Dedifferentiated amniotic fluid mesenchymal stem cell (primary cell): ENCODE measurements around the gene ALK.
A peak's percentile ranks its signal among the peaks of the same experiment; 100 is the strongest.

Experiments
- DNase-seq: peaks from one replicate; pipeline ENCODE4 v3.0.0-alpha.2; 2016; ENCODE audit errors: extremely low spot score

ALK gene

GRCh38 chr2:29789911-29790485 lies 131.4 kb downstream of the ALK start:
- no peak for DNase-seq

DNA sequence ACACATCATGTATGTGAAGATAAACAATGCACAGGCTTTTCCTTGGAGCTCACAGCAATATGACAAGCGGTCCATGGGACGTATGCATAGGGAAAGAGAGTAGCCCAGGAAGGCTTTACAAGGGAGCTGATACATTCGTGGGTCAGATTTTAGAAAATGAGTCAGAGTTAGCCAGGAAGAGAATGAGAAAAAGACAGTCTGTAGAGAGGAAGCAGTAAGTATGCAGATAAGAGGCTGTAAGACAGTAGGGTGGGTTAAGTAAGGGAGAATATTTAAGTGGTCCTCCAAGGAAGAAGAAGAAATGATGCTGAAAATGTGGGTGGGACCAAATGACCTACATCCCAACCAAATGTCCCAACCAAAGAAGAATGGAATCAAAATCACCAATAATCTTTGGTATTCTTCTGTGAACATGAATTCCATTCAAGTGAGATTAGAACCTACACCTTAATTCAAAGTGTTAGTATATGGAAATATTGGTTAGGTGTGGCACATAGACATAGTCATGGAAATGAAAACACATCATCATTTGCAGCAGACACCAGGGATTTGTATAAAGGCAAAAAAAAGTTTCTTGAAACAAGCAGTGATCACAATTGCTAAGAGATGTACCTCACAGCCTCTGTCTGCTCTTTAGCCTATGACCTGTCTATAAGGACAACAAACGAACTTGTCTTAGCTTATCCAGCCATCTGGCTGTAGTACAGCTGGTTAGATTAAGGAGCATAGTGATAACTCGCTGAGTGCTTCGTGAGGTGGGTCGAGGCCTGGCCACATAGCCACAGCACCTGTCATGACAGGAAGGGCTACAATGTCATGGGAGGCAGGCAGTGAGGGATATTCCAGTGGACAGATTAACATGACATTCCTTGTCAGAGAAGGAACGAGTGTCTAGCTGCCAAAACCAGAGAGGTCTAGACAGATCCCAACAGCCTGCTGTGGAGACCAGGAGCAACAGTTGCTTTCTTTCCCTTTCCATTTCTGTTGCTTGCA lies 133.6 kb downstream of the ALK start:
- no peak for DNase-seq

- no peak for DNase-seq
These were observed 135.0 kb downstream of the ALK start for GRCh38 chr2:29786361-29786760.

- DNase-seq, result no peak
These were observed 137.7 kb downstream of the ALK start for GRCh38 chr2:29783666-29784065.

GRCh38 chr2:29782549-29783458 lies 138.6 kb downstream of the ALK start:
- DNase-seq, result no peak

DNA sequence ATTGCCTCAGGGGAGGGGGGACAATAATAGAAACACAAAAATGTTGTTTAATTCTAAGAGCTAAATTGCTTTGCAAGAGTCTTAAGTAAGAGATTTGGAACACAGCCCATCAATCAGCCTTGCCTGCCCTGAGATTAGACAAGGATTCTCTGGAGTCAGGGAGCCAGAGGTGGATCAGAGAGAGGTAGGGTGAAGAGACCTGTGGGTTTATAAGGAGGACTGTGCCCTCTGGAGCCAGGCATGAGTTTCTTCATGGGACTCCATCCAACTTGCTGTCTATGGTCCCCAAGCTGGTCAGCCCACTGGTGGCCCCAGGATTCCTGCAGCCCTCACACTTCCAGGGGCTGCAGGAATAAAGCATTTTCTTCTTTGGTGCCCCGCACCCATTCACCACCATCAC lies 139.3 kb downstream of the ALK start:
- DNase-seq, result no peak

DNA sequence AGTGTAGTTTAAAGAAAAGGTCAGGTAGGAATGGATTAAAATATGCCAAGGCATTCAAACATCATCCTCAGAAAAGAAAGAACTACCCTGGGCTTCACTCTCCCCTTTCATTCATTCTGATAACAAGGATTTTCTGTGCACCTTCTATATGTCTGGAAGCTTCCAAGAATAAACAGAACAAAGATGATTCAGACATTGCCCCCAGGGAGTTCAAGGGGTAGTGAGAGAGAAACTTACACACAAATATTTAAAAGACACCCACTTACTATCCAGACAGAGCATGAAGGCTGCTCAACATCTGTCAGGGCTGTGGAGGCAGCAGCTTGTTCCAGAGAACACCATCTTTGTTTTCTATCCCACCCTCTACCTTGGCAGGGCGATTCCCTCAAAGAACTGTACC lies 140.5 kb downstream of the ALK start:
- DNase-seq, result no peak

- no peak for DNase-seq
These were observed 144.2 kb downstream of the ALK start for GRCh38 chr2:29777161-29777560.

DNA sequence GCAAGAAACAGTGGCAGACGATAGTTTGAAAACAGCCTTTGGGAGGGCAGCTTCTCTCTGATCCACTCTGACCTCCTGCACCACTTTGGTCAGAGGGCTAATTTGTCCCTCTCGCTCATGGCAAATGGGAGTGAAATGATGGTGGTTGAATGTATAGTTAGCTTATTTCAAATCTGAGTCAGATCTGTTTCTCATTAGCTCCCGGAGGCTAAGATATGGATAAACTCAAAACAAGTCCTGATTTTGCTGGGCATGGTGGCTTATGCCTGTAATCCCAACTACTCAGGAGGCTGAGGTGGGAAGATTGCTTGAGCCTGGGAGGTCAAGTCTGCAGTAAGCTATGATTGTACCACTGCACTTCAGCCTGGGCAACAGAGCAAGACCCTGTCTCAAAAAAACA lies 145.0 kb downstream of the ALK start:
- no peak for DNase-seq

- no peak for DNase-seq
These were observed 145.4 kb downstream of the ALK start for GRCh38 chr2:29775937-29776336.

DNA sequence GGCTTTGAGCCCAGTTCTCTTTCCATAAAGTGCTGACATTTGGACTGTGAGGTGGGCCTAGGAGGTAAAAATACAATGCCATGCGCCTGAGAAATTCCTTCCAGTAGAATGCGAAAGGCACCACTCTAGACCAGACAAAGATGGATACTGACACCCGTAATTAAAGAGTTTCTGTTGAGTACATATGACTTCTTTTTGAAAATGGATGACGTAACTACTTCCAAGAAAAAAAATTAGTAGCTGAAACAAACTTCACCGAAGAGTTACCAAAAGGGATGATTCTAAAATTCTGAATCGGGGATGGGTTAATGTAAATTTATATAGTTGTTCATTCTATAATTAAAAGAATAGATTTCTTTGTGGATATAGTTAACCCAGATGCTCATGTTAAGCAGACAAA lies 146.8 kb downstream of the ALK start:
- no peak for DNase-seq

- no peak for DNase-seq
These were observed 150.5 kb downstream of the ALK start for GRCh38 chr2:29770846-29771245.

DNA sequence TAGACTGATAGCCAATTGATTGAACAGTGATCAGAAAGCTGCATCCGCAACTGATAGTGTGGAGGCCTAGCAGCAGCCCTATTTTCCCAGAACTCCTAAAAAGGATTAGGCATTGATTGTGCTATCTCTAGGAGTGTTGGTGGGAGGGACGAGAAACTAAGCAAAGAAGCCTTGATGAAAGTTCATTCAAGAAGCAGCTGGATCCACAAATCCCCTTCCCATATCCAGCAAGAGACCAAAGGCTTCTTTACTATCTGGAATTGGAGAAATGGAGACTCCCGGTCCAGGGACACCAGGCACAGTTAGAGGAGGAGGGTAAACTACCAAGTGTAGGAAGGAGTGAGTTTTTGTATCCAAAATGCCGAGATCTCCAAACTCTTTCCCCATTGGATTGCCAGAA lies 151.5 kb downstream of the ALK start:
- no peak for DNase-seq

DNA sequence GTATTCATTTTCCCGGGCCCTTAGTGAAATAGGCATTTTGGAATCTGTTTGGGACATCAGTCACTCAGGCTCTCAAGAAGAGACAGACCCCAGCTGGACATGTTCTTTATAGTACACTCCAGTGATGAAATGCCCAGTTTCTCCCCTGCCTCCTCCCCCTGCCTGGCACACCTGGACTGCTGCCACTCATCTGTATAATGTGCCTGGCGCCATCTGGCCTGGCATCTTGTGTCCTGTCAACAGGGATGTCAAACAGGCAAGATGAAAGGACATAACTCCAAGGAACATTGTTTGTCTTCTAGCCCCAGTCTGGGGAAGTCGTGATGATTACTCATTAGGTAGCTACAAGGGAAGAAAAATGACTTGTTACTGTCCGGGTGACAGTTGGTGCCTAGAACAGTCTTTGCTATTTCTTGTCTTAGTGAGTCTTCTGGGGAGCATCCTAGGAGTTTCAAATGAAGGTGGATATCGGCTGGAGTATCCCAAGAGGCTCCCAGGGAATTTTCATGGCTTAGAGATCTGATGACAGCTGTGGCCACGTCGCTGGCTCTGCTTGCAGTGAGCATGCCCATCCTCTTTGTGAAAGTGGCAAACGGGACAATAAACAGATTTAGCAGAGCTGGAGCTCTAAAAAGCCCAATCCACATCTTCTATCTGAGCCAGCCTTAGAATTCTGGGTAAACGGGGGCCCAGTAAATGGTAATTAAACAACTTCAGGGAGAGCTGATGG lies 153.6 kb downstream of the ALK start:
- no peak for DNase-seq

GRCh38 chr2:29766191-29766590 lies 155.2 kb downstream of the ALK start:
- peak; percentile 42 for DNase-seq

GRCh38 chr2:29765721-29766120 lies 155.7 kb downstream of the ALK start:
- DNase-seq, result peak; percentile 80

DNA sequence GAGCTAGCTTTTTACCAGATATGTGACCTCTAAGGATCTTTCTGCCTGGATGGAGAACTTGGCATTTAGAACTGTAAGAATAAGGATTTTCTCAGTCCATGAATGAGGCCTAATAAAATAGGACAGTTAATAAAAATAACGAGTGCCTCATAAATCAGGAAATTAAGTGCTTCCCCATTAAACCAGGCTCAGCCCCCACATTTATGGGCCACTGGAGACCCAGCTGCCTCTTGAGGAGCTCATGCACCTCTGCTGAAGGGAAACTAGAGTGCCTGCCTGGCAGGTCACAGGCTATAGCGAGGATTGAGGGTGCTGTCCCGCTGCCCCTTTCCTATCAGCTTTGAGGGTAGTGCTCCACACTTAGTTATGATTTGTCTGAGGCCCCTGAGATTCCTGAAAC lies 158.0 kb downstream of the ALK start:
- DNase-seq, result no peak

DNA sequence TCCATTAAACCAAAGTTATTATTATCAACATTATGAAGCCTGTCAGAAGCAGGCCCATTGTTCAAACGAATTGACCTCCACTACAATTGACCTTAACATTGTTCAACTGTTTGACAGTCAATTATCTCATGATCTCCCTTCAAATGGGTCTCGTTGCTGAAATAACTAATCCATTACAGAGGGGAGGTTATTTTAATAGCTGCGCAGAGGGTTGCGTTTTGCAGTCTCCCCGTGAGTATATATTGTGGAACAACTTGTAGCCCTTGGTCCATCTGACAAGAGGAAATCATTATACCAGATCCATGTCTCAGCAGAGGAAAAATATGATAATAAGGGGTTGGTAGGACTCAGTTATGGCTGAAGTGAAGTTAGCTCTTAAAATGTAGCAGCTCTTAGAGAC lies 159.1 kb downstream of the ALK start:
- no peak for DNase-seq

- no peak for DNase-seq
These were observed 160.1 kb downstream of the ALK start for GRCh38 chr2:29761278-29761677.

- DNase-seq, result no peak
These were observed 161.4 kb downstream of the ALK start for GRCh38 chr2:29760008-29760407.

GRCh38 chr2:29759360-29759759 lies 162.0 kb downstream of the ALK start:
- no peak for DNase-seq

GRCh38 chr2:29755829-29756228 lies 165.6 kb downstream of the ALK start:
- no peak for DNase-seq
